GM18508 (cell line): ENCODE data around the gene CKM.
"Not testable (repeated sequence)": the region's sequence is repeated elsewhere in the genome, so short reads cannot be mapped to it uniquely, and the experiment has no call there.

Source experiments
- ATAC-seq: cut with Tn5 transposase; IDR thresholded peaks from one replicate; pipeline ENCODE4 v1.9.1; 2021; ENCODE audit warnings: moderate number of reproducible peaks; ENCODE audit not compliant: insufficient read depth, unreplicated experiment

CKM gene

DNA sequence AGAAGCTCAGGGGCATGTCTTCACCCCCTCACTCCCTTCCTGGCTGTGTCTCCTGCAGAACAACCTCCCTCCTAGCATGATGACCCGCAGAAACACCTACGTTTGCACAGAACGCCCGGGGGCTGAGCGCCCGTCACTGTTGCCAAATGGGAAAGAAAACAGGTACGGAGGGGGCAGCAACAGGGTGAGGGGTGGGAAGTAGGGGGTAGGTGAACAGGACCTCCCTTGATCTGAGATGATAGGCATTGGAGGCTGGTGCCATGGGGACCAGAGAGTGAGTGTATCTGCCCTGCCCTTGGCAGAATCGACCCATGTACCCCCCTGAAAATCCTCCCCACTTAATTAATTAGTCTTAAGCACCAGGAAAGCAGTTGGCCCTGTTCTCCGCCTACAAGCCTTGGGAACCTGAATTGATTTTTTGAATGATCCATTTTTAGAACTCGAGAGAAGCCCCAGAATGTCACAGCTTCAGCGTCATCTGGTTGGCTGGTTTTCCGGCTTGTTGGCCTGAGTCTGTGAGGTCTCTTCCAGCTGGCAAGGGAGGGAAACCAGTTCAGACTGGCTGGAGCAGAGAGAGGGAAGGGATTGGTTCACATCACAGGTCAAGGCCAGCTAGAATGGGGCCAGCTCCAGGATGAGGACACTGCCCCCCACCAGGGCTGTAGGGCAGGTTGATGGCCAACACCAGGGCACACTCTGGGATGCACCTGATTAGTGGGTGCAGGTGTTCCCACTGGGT lies 28.2 kb downstream of the CKM start:
- ATAC-seq = no peak

- no peak for ATAC-seq
These were observed 29.0 kb downstream of the CKM start for GRCh38 chr19:45293682-45294081.

DNA sequence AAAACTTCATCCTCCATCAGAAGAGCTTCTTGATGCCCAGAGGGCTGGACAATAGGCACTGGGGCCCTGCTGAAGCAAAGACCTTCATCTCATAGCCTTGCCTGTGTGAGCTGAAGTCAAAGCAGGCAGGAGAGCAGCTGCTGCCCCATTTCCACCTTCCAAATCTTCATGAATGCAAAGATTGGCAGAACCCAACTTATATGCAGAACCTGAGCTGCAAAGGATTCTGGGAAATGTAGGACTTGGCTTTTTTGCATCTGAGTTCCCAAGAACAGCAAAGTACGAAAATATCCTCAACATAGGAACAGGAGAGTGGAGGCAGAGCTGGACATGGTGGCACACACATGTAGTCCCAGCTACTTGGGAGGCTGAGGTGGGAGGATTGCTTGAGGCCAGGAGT lies 30.8 kb downstream of the CKM start:
- ATAC-seq = no peak

DNA sequence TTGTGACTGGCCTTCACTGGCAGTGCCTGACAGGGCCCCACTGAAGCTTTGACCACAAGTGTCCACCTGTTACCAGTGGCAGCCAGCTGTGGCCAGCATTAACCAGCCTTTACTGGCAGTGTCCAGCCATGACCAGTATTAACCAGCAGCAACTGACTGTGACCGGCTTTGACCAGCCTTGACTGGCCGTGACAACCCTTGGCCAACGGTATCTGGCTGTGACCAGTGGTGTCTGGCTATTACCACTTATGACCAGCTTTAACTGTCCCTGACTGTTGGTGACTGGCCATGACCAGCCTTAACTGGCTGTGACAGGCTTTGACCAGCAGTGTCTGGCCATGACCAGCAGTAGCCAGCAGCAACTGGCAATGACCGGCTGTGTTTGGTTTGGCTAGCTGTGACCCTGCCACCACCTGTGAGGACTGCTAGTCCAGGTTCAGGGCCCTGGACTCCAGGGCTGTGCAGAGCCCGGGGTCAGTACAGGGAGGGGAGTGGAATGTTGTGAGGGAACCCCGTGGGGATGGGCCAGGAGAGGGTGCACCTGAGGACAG lies 32.2 kb downstream of the CKM start:
- ATAC-seq = no peak

GRCh38 chr19:45283443-45284033 lies 39.1 kb downstream of the CKM start:
- no peak for ATAC-seq

DNA sequence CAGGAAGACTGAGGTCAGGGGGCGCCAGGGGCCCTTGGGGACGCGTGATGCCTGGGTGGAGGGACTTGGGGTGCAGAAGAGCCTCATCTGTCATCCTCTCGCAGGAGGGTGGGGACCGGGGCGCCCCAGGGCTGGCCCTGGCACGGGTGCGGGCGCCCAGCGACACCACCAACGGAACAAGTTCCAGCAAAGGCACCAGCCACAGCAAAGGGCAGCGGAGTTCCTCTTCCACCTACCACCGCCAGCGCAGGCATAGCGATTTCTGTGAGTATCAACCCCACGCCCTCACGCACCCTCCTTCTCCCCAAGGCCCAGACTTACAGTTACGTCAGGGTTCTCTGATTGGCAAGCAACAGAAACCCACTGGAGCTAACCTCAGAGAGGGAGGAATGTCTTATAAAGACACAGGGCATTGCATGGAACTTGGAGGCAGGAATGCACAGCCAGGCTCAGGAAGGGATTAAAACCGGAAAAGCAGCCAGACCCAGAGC lies 42.2 kb downstream of the CKM start:
- ATAC-seq = no peak

GRCh38 chr19:45279587-45280192 lies 43.0 kb downstream of the CKM start:
- ATAC-seq = no peak

DNA sequence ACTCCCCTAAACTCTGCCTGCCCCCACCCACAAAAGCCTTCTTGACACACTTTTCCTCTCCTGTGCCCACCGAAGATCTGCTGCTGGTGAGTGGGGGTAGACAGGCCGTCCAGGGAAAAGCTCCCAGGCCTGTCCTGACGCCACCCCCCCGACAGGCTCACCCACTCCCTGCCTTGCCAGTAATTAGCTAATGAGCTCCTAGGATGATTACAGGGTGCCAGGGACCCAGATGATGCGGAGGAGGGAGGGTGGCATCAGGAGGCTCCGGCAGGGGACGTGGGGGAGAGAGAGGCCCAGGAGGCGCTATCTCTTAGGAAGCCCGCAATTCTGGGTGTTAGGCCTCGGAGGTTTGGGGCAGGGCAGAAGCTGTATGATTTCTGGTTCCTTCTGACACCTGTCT lies 44.6 kb downstream of the CKM start:
- ATAC-seq = no peak

- ATAC-seq = no peak
These were observed 46.4 kb downstream of the CKM start for GRCh38 chr19:45276284-45276687.

DNA sequence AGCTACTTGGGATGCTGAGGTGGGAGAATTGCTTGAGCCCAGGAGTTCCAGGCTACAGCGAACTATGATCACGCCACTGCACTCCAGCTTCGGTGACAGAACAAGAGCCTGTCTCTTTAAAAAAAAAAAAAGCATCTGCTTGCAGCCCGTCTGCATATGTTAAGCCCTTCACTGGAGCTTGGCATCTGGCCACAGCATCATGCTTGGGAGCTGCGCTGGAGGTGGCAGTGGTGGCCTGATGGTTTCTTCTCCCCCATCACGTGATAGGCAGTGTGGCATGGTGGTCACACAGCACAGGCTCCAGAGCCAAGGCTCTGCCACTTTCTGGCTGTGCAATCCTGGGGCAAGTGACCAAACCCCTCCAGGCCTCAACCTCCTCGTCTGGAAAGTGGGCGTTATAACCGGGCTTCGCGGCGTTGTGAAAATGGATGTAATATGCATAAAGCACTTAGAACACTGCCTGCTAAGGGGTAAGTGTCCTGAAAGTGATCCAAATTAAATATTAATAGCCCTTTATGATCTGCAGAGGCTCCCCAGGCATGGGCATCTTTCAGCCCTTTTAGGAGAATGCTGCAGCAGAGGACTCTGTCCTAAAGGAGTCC lies 47.2 kb downstream of the CKM start:
- no peak for ATAC-seq

DNA sequence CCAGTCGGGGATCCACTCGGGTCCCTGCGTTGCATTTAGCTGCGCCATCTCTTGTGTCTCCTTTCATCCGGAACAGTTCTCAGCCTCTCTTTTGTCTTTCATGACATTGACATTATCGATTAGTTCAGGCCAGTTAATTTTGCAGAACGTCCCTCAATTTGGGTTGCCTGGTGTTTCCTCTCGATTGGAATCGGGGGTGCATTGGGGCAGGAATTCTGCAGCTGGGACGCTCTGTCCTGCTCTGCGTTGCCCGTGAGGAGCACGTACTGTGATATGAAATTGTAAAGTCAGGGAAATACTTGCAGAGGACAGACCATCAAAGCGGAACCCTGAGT lies 49.2 kb downstream of the CKM start:
- ATAC-seq = no peak

DNA sequence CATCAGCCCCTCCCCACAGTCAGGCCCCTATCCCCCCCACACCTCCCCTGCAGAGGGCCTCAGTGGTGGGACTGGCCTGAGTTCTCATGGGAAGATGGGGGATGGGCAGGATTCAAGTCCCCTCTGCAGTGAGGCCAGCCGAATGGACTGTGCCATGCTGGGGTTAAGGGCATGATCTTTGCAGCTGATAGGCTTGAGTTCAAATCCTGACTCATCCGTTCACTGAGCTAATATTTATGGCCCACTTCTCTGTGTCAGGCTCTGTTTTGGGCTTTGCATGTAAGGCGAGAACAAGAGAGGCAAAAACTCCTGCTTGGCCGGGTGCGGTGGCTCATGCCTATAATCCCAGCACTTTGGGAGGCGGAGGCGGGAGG lies 51.0 kb downstream of the CKM start:
- no peak for ATAC-seq

- ATAC-seq = no peak
These were observed 51.5 kb downstream of the CKM start for GRCh38 chr19:45271098-45271734.

DNA sequence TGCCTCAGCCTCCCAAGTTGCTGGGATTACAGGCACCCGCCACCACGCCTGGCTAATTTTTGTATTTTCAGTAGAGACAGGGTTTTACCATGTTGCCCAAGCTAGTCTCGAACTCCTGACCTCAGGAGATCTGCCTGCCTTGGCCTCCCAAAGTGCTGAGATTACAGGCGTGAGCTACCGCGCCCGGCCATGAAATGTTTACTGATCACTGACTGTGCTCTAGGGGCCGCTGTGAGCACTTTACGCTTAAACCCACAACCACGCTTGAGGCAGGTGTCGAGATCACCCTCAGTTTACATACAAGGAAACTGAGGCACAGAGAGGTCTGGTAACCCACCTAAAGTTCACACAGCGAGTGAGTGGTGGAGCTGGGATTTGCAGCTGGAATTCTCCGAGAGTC lies 52.7 kb downstream of the CKM start:
- not testable (repeated sequence) for ATAC-seq

- no peak for ATAC-seq
These were observed 55.4 kb downstream of the CKM start for GRCh38 chr19:45267296-45267695.

- ATAC-seq = no peak
These were observed 57.3 kb downstream of the CKM start for GRCh38 chr19:45265375-45265774.

- no peak for ATAC-seq
These were observed 57.8 kb downstream of the CKM start for GRCh38 chr19:45264781-45265317.

- no peak for ATAC-seq
These were observed 59.7 kb downstream of the CKM start for GRCh38 chr19:45263013-45263412.

DNA sequence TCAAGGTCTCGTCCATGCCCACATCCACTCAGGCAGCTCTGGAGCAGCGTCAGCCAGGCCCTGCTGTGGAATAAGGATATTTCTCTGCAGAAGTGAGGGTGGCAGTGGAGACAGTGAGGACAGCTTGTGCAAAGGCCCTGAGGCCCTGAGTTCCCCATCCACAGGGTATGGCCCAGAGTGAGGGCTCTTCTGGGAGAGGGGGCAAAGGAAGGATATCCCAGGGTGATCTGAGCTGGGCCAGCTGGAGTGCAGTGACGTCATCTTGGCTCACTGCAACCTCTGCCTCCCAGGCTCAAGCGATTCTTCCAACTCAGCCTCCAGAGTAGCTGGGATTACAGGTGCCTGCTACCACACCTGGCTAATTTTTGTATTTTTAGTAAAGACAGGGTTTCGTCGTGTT lies 60.1 kb downstream of the CKM start:
- ATAC-seq = no peak

DNA sequence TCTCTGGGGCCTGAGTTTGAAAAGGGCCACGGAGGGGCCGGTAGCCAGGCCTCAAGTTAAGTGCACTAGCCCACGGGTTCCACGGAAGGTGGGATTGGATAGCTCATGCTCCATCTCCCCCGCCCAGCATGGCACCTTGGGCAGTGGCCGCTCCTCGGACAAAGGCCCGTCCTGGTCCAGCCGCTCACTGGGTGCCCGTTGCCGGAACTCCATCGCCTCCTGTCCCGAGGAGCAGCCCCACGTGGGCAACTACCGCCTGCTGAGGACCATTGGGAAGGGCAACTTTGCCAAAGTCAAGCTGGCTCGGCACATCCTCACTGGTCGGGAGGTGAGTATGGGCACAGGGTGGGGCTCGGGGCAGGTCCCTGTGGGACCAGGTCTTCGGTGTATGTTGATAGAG lies 63.8 kb downstream of the CKM start:
- no peak for ATAC-seq
